Mammary epithelial cell (primary cell): ENCODE data around the gene ZEB2.

Source experiments
- EZH2 ChIP-seq: IDR thresholded peaks from 2 replicates; pipeline ENCODE4 v1.6.1; 2012; ENCODE audit warnings: low read length, inconsistent platforms, borderline replicate concordance
- TF ChIP-seq, protein P1 (sequence below), 2 donors: IDR thresholded peaks in 1 of 2; conservative IDR thresholded peaks in 1 of 2; 2 replicates each; pipeline ENCODE4 v1.5.1; 2011 to 2012; ENCODE audit warnings: inconsistent platforms in 2 of 2, low read length in 2 of 2, mild to moderate bottlenecking in 2 of 2, control low read depth in 1 of 2, low read depth in 1 of 2; ENCODE audit not compliant: insufficient read depth in 1 of 2; ENCODE audit errors: extremely low read depth in 1 of 2

GRCh38 chr2:144456680-144457079 is 63.2 kb downstream of the ZEB2 start:
- TF ChIP-seq, protein P1, sequence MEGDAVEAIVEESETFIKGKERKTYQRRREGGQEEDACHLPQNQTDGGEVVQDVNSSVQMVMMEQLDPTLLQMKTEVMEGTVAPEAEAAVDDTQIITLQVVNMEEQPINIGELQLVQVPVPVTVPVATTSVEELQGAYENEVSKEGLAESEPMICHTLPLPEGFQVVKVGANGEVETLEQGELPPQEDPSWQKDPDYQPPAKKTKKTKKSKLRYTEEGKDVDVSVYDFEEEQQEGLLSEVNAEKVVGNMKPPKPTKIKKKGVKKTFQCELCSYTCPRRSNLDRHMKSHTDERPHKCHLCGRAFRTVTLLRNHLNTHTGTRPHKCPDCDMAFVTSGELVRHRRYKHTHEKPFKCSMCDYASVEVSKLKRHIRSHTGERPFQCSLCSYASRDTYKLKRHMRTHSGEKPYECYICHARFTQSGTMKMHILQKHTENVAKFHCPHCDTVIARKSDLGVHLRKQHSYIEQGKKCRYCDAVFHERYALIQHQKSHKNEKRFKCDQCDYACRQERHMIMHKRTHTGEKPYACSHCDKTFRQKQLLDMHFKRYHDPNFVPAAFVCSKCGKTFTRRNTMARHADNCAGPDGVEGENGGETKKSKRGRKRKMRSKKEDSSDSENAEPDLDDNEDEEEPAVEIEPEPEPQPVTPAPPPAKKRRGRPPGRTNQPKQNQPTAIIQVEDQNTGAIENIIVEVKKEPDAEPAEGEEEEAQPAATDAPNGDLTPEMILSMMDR (conservative IDR thresholded peaks at IDR 0.05 in 1 of 2, IDR thresholded peaks at IDR 0.05 in 1 of 2; ENCODE audit: extremely low read depth in 1 of 2, insufficient read depth in 1 of 2, low read depth in 1 of 2, low read length in 2 of 2): no peak
- TF ChIP-seq EZH2: no peak
